Hair follicle dermal papilla cell (primary cell): Measurements from ENCODE around the gene ZNG1F. TPM values are rescaled to one million over a fixed set of nuclear protein-coding genes. Genes with fewer than 3 reads are reported as not detected.

Source experiments
- small RNA-seq: library from RNA; depleted of rRNA; stranded (forward); fragments of <200 nt; gene quantifications from one replicate; pipeline ENCODE3, GENCODE V24; 2012
- total RNA-seq: library from RNA; depleted of rRNA; stranded (reverse); fragments of >200 nt; gene quantifications from 2 replicates; pipeline ENCODE4 v1.2.3, GENCODE V29; 2012

Gene ZNG1F
- total RNA-seq, result 2.8 and 7.2 TPM in 2 replicates

DNA sequence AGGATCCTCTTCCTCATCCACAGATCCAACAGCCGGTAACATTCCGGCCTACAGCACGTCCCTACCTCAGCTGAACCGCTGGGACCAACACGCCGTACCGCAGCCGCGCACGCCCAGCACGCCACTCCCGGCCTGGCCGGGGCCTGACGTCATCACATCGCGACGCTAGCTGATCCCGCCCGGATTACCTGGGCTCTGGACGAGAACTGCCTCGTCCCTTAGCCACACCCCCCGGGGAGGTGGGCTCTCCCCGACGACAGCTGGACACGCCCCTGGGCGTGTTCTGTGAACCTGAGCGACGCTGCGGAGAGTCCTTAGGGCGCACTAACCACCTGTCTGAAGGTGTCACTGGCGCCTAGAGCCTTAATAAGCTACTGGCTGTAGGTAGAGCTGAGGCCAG, at the start of gene ZNG1F:
TSS of gene ZNG1F (minus strand) at position 101 of the 400 bp plus-strand sequence. CDS start at position 42, 59 bp downstream.

GRCh38 chr9:41128581-41128980, 60.5 kb downstream of the ZNG1F start, which contains the start of gene FOXD4L6:
Gene FOXD4L6, minus strand, starts transcription at chr9:41128681. Its CDS starts 298 bp downstream, at chr9:41128383.

Small RNA genes within 50 kb of the gene (small RNA-seq; reads per million reads assigned to genes)
- not detected for gene MIR4477A
- gene RNA5SP530, result not detected

Other genes starting within 250 kb of the ZNG1F start
- gene FOXD4L6, start 60.6 kb downstream of the ZNG1F start, total RNA-seq, result not detected in 2 replicates